Chondrocyte (in vitro differentiated cells): ENCODE data around the gene LMBR1L. TPM values are rescaled to one million over a fixed set of nuclear protein-coding genes. Genes with fewer than 3 reads are reported as not detected.

Source experiments
- DNase-seq: peaks from one replicate; pipeline ENCODE4 v3.0.0; 2021; ENCODE audit warnings: mixed read lengths, low spot score
- H3K27ac Mint-ChIP-seq: one replicate; pipeline ENCODE4 v1.8.0; 2021; ENCODE audit warnings: mild to moderate bottlenecking, moderate library complexity, mixed read lengths; ENCODE audit not compliant: unreplicated experiment
- H3K27me3 Mint-ChIP-seq: 2 replicates; pipeline ENCODE4 v1.8.0; 2021; ENCODE audit warnings: low read depth, mixed read lengths
- H3K36me3 Mint-ChIP-seq: 2 replicates; pipeline ENCODE4 v1.8.0; 2021; ENCODE audit warnings: low read depth, mixed read lengths
- H3K4me1 Mint-ChIP-seq: 2 replicates; pipeline ENCODE4 v1.8.0; 2021; ENCODE audit warnings: low read depth, mild to moderate bottlenecking, mixed read lengths
- H3K4me3 Mint-ChIP-seq: one replicate; pipeline ENCODE4 v1.8.0; 2021; ENCODE audit warnings: mild to moderate bottlenecking, moderate library complexity, mixed read lengths; ENCODE audit not compliant: unreplicated experiment
- H3K9me3 Mint-ChIP-seq: 2 replicates; pipeline ENCODE4 v1.8.0; 2021; ENCODE audit warnings: low read depth, mixed read lengths
- CTCF ChIP-seq: fragments of 200-600 bp; sonication (generic); IDR thresholded peaks from 2 replicates; pipeline ENCODE4 v1.5.0; 2021; ENCODE audit warnings: antibody characterized with exemption, mild to moderate bottlenecking, moderate library complexity
- total RNA-seq: library from RNA; stranded (reverse); gene quantifications from 3 replicates; pipeline ENCODE4 v1.2.1, GENCODE V29; 2021

Gene LMBR1L
- total RNA-seq, 1 donor from 2014 or later: 46.9 TPM

- DNase-seq: no peak
- H3K36me3 Mint-ChIP-seq: peaks cover 14% of the 10 kb centered on the region
- no peak overlapping the region for H3K4me3 Mint-ChIP-seq
- H3K4me1 Mint-ChIP-seq: peaks cover 28% of the 10 kb centered on the region
- no peak overlapping the region for H3K27ac Mint-ChIP-seq
- H3K9me3 Mint-ChIP-seq: no peaks in the 10 kb centered on the region
- peaks cover 26% of the 10 kb centered on the region for H3K27me3 Mint-ChIP-seq
- no peak for TF ChIP-seq CTCF
These were observed 16.9 kb downstream of the LMBR1L start for GRCh38 chr12:49093792-49094159.

- Mint-ChIP-seq H3K4me1 (peaks cover 34% of the 10 kb centered on the region), H3K36me3 (peaks cover 8% of the 10 kb centered on the region), H3K27ac (no peak overlapping the region), H3K27me3 (peaks cover 28% of the 10 kb centered on the region), H3K9me3 (no peaks in the 10 kb centered on the region), H3K4me3 (no peak overlapping the region)
- peak; percentile 11 for DNase-seq
- no peak for TF ChIP-seq CTCF
These were observed 17.7 kb downstream of the LMBR1L start for GRCh38 chr12:49092816-49093406.

GRCh38 chr12:49092086-49092815, 18.4 kb downstream of the LMBR1L start:
- Mint-ChIP-seq H3K27me3 (peaks cover 28% of the 10 kb centered on the region), H3K27ac (no peak overlapping the region), H3K4me1 (peaks cover 35% of the 10 kb centered on the region), H3K36me3 (peaks cover 3% of the 10 kb centered on the region), H3K4me3 (peak overlapping the region; percentile 45), H3K9me3 (no peaks in the 10 kb centered on the region)
- peak; percentile 83 for DNase-seq
- peak; percentile 74 for TF ChIP-seq CTCF

- Mint-ChIP-seq H3K4me1 (peaks cover 35% of the 10 kb centered on the region), H3K36me3 (peaks cover 3% of the 10 kb centered on the region), H3K27ac (no peak overlapping the region), H3K9me3 (no peaks in the 10 kb centered on the region), H3K4me3 (no peak overlapping the region), H3K27me3 (peaks cover 28% of the 10 kb centered on the region)
- TF ChIP-seq CTCF: no peak
- DNase-seq: no peak
These were observed 18.9 kb downstream of the LMBR1L start for GRCh38 chr12:49091836-49092085.

- H3K27me3 Mint-ChIP-seq: peaks cover 28% of the 10 kb centered on the region
- TF ChIP-seq CTCF: no peak
- H3K4me1 Mint-ChIP-seq: peaks cover 35% of the 10 kb centered on the region
- no peaks in the 10 kb centered on the region for H3K9me3 Mint-ChIP-seq
- peaks cover 3% of the 10 kb centered on the region for H3K36me3 Mint-ChIP-seq
- peak; percentile 44 for DNase-seq
- H3K27ac Mint-ChIP-seq: no peak overlapping the region
- H3K4me3 Mint-ChIP-seq: no peak overlapping the region
These were observed 19.4 kb downstream of the LMBR1L start for GRCh38 chr12:49091056-49091835.
